IMR-90 (cell line): ENCODE results near the gene CRLF1. TPM values are rescaled to one million over a fixed set of nuclear protein-coding genes. Genes with fewer than 3 reads are reported as not detected.

Experiments used
- ATAC-seq: fragments of 200-7000 bp; cut with Tn5 transposase; 2 replicates; pipeline ENCODE4 v1.9.1; 2020; ENCODE audit warnings: low read depth, mild to moderate bottlenecking, moderate library complexity
- BruUV-seq: library from RNA; stranded (reverse); fragments of 400-500 nt; replicated peaks from 2 replicates; lab custom pipeline; 2021; lab: Mats Ljungman, UMichigan
- CTCF ChIA-PET: fragments of 300-600 bp; formaldehyde crosslinking; extraction: SDS; loops from one replicate; lab custom pipeline; 2021; ENCODE audit warnings: antibody characterized with exemption; lab: Yijun Ruan, JAX
- POLR2A ChIA-PET: fragments of 300-600 bp; sonication (Branson Sonifier 250); formaldehyde crosslinking; loops from one replicate; lab custom pipeline; 2022; ENCODE audit warnings: antibody characterized with exemption; ENCODE audit not compliant: unreplicated experiment; lab: Charles Lee
- DNase-seq: peaks from one replicate; pipeline ENCODE4 v3.0.0; 2013
- H2AFZ ChIP-seq: replicated peaks from 2 replicates; pipeline ENCODE3; 2013; ENCODE audit warnings: low read length, mild to moderate bottlenecking; ENCODE audit not compliant: poor library complexity
- H2AK5ac ChIP-seq: 2 replicates; pipeline ENCODE4 v1.6.1; 2013; ENCODE audit warnings: low read depth, low read length, inconsistent platforms
- H2AK9ac ChIP-seq: replicated peaks from 2 replicates; pipeline ENCODE3; 2013; ENCODE audit warnings: mild to moderate bottlenecking, low read depth, low read length, moderate library complexity; ENCODE audit not compliant: poor library complexity
- H2BK120ac ChIP-seq: 2 replicates; pipeline ENCODE4 v1.6.1; 2013; ENCODE audit warnings: low read depth, low read length, inconsistent platforms
- H2BK15ac ChIP-seq: 3 replicates; pipeline ENCODE4 v1.6.1; 2013; ENCODE audit warnings: low read depth, low read length, inconsistent platforms
- H2BK20ac ChIP-seq: 2 replicates; pipeline ENCODE4 v1.6.1; 2013; ENCODE audit warnings: low read depth, mild to moderate bottlenecking, inconsistent platforms, low read length, moderate library complexity
- H2BK5ac ChIP-seq: 2 replicates; pipeline ENCODE4 v1.6.1; 2013; ENCODE audit warnings: mild to moderate bottlenecking, low read depth, low read length, inconsistent platforms; ENCODE audit not compliant: poor library complexity, severe bottlenecking
- H3K14ac ChIP-seq: replicated peaks from 2 replicates; pipeline ENCODE4 v1.6.1; 2013; ENCODE audit warnings: low read depth, low read length, inconsistent platforms
- H3K18ac ChIP-seq: 2 replicates; pipeline ENCODE4 v1.6.1; 2013; ENCODE audit warnings: low read depth, low read length, control low read depth
- H3K23ac ChIP-seq: 2 replicates; pipeline ENCODE4 v1.6.1; 2013; ENCODE audit warnings: low read depth, low read length, inconsistent platforms
- H3K27ac ChIP-seq: 2 replicates; pipeline ENCODE4 v1.5.1; 2013; ENCODE audit warnings: mild to moderate bottlenecking, control low read depth, low read length; ENCODE audit not compliant: insufficient read depth
- H3K27me3 ChIP-seq: 2 replicates; pipeline ENCODE4 v1.6.1; 2013; ENCODE audit warnings: low read length; ENCODE audit not compliant: control insufficient read depth, insufficient read depth
- H3K36me3 ChIP-seq: 2 replicates; pipeline ENCODE4 v1.6.1; 2013; ENCODE audit warnings: low read length, mixed read lengths; ENCODE audit not compliant: control insufficient read depth, insufficient read depth
- H3K4ac ChIP-seq: 2 replicates; pipeline ENCODE4 v1.6.1; 2013; ENCODE audit warnings: low read depth, low read length, inconsistent platforms
- H3K4me1 ChIP-seq: 2 replicates; pipeline ENCODE4 v1.6.1; 2013; ENCODE audit warnings: low read length, mixed read lengths; ENCODE audit not compliant: control insufficient read depth, insufficient read depth
- H3K4me2 ChIP-seq: 2 replicates; pipeline ENCODE4 v1.6.1; 2013; ENCODE audit warnings: low read depth, mild to moderate bottlenecking, control low read depth, low read length, moderate library complexity
- H3K4me3 ChIP-seq: 2 replicates; pipeline ENCODE4 v1.5.1; 2013; ENCODE audit warnings: low read depth, mild to moderate bottlenecking, control low read depth, low read length, moderate library complexity; ENCODE audit not compliant: insufficient read depth
- H3K56ac ChIP-seq: 2 replicates; pipeline ENCODE4 v1.6.1; 2013; ENCODE audit warnings: low read length, inconsistent platforms; ENCODE audit not compliant: insufficient read depth; ENCODE audit errors: extremely low read depth
- H3K79me1 ChIP-seq, 2 experiments: 2 replicates each; pipeline ENCODE4 v1.6.1; 2013; ENCODE audit warnings: low read length in 2 of 2, inconsistent platforms in 1 of 2, low read depth in 1 of 2
- H3K9ac ChIP-seq: 2 replicates; pipeline ENCODE4 v1.6.1; 2013; ENCODE audit warnings: low read depth, low read length, control low read depth
- H3K9me1 ChIP-seq: 2 replicates; pipeline ENCODE4 v1.6.1; 2013; ENCODE audit warnings: low read length, inconsistent platforms; ENCODE audit not compliant: insufficient read depth
- H3K9me3 ChIP-seq: 2 replicates; pipeline ENCODE4 v1.6.1; 2013; ENCODE audit warnings: low read length; ENCODE audit not compliant: control insufficient read depth, insufficient read depth
- H4K20me1 ChIP-seq: 2 replicates; pipeline ENCODE4 v1.6.1; 2013; ENCODE audit warnings: low read length, inconsistent platforms; ENCODE audit not compliant: insufficient read depth
- H4K5ac ChIP-seq: 2 replicates; pipeline ENCODE4 v1.6.1; 2013; ENCODE audit warnings: mild to moderate bottlenecking, low read depth, low read length, control low read depth
- H4K8ac ChIP-seq, 2 experiments: 2 replicates each; pipeline ENCODE4 v1.6.1; 2013; ENCODE audit warnings: low read depth in 2 of 2, low read length in 2 of 2, control low read depth in 1 of 2, inconsistent platforms in 1 of 2
- H4K91ac ChIP-seq: 2 replicates; pipeline ENCODE4 v1.6.1; 2013; ENCODE audit warnings: low read depth, low read length, inconsistent platforms; ENCODE audit not compliant: insufficient read depth
- BHLHE40 ChIP-seq: fragments of 150-350 bp; IDR thresholded peaks from 2 replicates; pipeline ENCODE4 v1.6.1; 2016; ENCODE audit warnings: mild to moderate bottlenecking, low read depth, low read length
- CEBPB ChIP-seq: IDR thresholded peaks from 2 replicates; pipeline ENCODE4 v1.6.1; 2012; ENCODE audit warnings: low read depth, low read length, improper control_type of control experiment
- CHD1 ChIP-seq: IDR thresholded peaks from 2 replicates; pipeline ENCODE4 v1.6.1; 2012; ENCODE audit warnings: low read depth, low read length, improper control_type of control experiment
- FOS ChIP-seq: fragments of 150-350 bp; IDR thresholded peaks from 2 replicates; pipeline ENCODE4 v1.6.1; 2016; ENCODE audit warnings: low read depth, low read length
- MAFK ChIP-seq: IDR thresholded peaks from 2 replicates; pipeline ENCODE4 v1.6.1; 2012; ENCODE audit warnings: low read depth, low read length, improper control_type of control experiment
- MAZ ChIP-seq: IDR thresholded peaks from 2 replicates; pipeline ENCODE4 v1.6.1; 2012; ENCODE audit warnings: low read depth, mild to moderate bottlenecking, low read length, improper control_type of control experiment, moderate library complexity, borderline replicate concordance
- MXI1 ChIP-seq: IDR thresholded peaks from 2 replicates; pipeline ENCODE4 v1.6.1; 2012; ENCODE audit warnings: low read depth, mild to moderate bottlenecking, low read length, moderate library complexity, borderline replicate concordance
- POLR2A ChIP-seq: IDR thresholded peaks from 2 replicates; pipeline ENCODE4 v1.6.1; 2012; ENCODE audit warnings: mild to moderate bottlenecking, low read depth, low read length
- RAD21 ChIP-seq: IDR thresholded peaks from 2 replicates; pipeline ENCODE4 v1.6.1; 2012; ENCODE audit warnings: low read length, improper control_type of control experiment
- RCOR1 ChIP-seq: IDR thresholded peaks from 2 replicates; pipeline ENCODE4 v1.6.1; 2012; ENCODE audit warnings: mild to moderate bottlenecking, low read length, improper control_type of control experiment; ENCODE audit not compliant: insufficient replicate concordance
- RFX5 ChIP-seq: IDR thresholded peaks from 2 replicates; pipeline ENCODE4 v1.8.0; 2012; ENCODE audit warnings: low read depth, mild to moderate bottlenecking, low read length, moderate library complexity
- SMC3 ChIP-seq: fragments of 150-350 bp; IDR thresholded peaks from 2 replicates; pipeline ENCODE4 v1.6.1; 2016; ENCODE audit warnings: low read depth, mild to moderate bottlenecking, antibody characterized with exemption, low read length, moderate library complexity
- WGBS, 2 experiments: methylation state at CpG; one replicate each; pipeline versions ENCODE4 v1.1.5 to v1.1.7; 2013; ENCODE audit warnings: missing lambda C conversion rate in 2 of 2; ENCODE audit not compliant: insufficient read length in 1 of 2; ENCODE audit errors: extremely low coverage in 2 of 2; 5-methylcytosine and 5-hydroxymethylcytosine counted together
- dilution Hi-C: fragments of 300-500 bp; cut with HindIII; formaldehyde crosslinking; loops from one replicate; pipeline ENCODE4 v1.14.3; 2018; ENCODE audit warnings: low sequenced_read_pairs; ENCODE audit not compliant: unreplicated experiment
- in situ Hi-C: fragments of 300-500 bp; cut with MboI; formaldehyde crosslinking; loops from 3 replicates; pipeline ENCODE4 v1.14.3; 2019; ENCODE audit warnings: low sequenced_read_pairs, inconsistent platforms, mixed read lengths
- intact Hi-C: fragments of 100-400 bp; cut with micrococcal nuclease; formaldehyde crosslinking; loops from 2 replicates; pipeline ENCODE4 v1.10.0; 2022
- polyA plus RNA-seq, 3 experiments: library from polyadenylated mRNA; depleted of rRNA; stranded (reverse); fragments of >200 nt; gene quantifications; 2 replicates each; pipeline ENCODE4 v1.2.3, GENCODE V29; 2012; ENCODE audit warnings: low replicate concordance in 1 of 3
- total RNA-seq: library from RNA; depleted of rRNA; stranded (reverse); fragments of >200 nt; gene quantifications from 2 replicates; pipeline ENCODE4 v1.2.3, GENCODE V29; 2012
- TF ChIP-seq, protein P1 (sequence below): fragments of 150-350 bp; IDR thresholded peaks from 2 replicates; pipeline ENCODE4 v1.6.1; 2017; ENCODE audit warnings: mild to moderate bottlenecking, antibody characterized with exemption, low read length, low read depth

CRLF1 gene
- total and polyA plus RNA-seq, 2 of the 4 experiments (the other 2 are of a cell fraction): 0.18 to 3.1 TPM

DNA sequence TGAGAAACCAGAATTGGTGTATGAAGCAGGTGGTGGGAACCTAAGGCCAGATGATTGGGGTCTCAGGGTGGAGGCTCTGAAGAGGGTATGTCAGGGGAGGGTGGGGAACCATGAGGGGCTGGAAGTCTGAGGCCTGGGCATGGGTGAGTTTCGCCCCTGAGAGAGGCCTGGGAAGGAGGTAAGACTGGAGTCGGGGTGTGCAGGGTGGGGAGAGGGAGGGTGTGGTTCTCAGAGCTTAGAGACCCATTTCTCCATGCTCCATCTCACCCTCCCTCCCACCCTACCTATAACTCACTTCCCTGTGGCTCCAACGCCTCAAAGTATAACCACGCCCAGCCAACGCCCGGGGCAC, 29.2 kb upstream of the CRLF1 start:
- DNase-seq (no peak), ATAC-seq (no peak)
- H3K9me1 ChIP-seq: peaks cover 12% of the 10 kb centered on the region
- BruUV-seq: no TSS peak
- no peak overlapping the region for H2BK120ac ChIP-seq
- no peak overlapping the region for H2BK20ac ChIP-seq
- no peak overlapping the region for H2AFZ ChIP-seq
- no peak overlapping the region for H3K56ac ChIP-seq
- no CpG with 5 or more reads among the region's 6 CpGs for WGBS, 2 experiments
- no peaks in the 10 kb centered on the region for H3K9me3 ChIP-seq
- TF ChIP-seq RFX5: no peak
- no peak for TF ChIP-seq POLR2A
- no peak for TF ChIP-seq RAD21
- TF ChIP-seq MAFK: no peak
- no peak for TF ChIP-seq SMC3
- TF ChIP-seq FOS: no peak
- TF ChIP-seq MAZ: no peak
- TF ChIP-seq CHD1: no peak
- TF ChIP-seq BHLHE40: no peak
- TF ChIP-seq RCOR1: no peak
- TF ChIP-seq CEBPB: no peak
- TF ChIP-seq, protein P1, sequence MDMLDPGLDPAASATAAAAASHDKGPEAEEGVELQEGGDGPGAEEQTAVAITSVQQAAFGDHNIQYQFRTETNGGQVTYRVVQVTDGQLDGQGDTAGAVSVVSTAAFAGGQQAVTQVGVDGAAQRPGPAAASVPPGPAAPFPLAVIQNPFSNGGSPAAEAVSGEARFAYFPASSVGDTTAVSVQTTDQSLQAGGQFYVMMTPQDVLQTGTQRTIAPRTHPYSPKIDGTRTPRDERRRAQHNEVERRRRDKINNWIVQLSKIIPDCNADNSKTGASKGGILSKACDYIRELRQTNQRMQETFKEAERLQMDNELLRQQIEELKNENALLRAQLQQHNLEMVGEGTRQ: no peak
- TF ChIP-seq MXI1: no peak
- H3K23ac ChIP-seq: no peak overlapping the region
- no peak overlapping the region for H2BK15ac ChIP-seq
- no peak overlapping the region for H4K5ac ChIP-seq
- dilution Hi-C loops (no loop called here), in situ Hi-C loops (no loop called here), intact Hi-C loops (no loop called here)
- POLR2A ChIA-PET: no interaction called here
- no peak overlapping the region for H3K27ac ChIP-seq
- H3K27me3 ChIP-seq: no peaks in the 10 kb centered on the region
- H3K4ac ChIP-seq: no peak overlapping the region
- no peak overlapping the region for H2BK5ac ChIP-seq
- no peak overlapping the region for H3K14ac ChIP-seq
- H3K9ac ChIP-seq: no peak overlapping the region
- no peak overlapping the region for H3K4me3 ChIP-seq
- no peak overlapping the region for H3K18ac ChIP-seq
- no peak overlapping the region for H4K91ac ChIP-seq
- no peaks in the 10 kb centered on the region for H3K36me3 ChIP-seq
- H3K4me1 ChIP-seq: peaks cover 7% of the 10 kb centered on the region
- H4K8ac ChIP-seq: no peak overlapping the region
- H2AK9ac ChIP-seq: no peak overlapping the region
- CTCF ChIA-PET: interaction anchor here (1.2 kb wide), 1 partner anchor 29 kb away, joined by 3 read pairs; the partner anchor contains the start of gene CRLF1
- H3K4me2 ChIP-seq: no peak overlapping the region
- peaks cover 12 to 30% of the 10 kb centered on the region in 2 experiments for H3K79me1 ChIP-seq
- H2AK5ac ChIP-seq: no peak overlapping the region
- H4K20me1 ChIP-seq: peaks cover 1% of the 10 kb centered on the region
